Activated CD8-positive, alpha-beta T cell treated with anti-CD3 and anti-CD28 coated beads for 36 hours (primary cell): ENCODE data around the gene VAV2. TPM values are rescaled to one million over a fixed set of nuclear protein-coding genes. Genes with fewer than 3 reads are reported as not detected.

ENCODE experiments used
- ATAC-seq: fragments of 200-7000 bp; cut with Tn5 transposase; one replicate; pipeline ENCODE4 v1.10.0; 2021; ENCODE audit warnings: mild to moderate bottlenecking, moderate library complexity
- CTCF ChIA-PET: fragments of 350-600 bp; sonication (Branson Sonifier 250); formaldehyde crosslinking; loops from one replicate; lab custom pipeline; 2021; ENCODE audit warnings: antibody characterized with exemption; lab: Charles Lee
- POLR2A ChIA-PET: fragments of 350-600 bp; sonication (Branson Sonifier 250); formaldehyde crosslinking; loops from one replicate; lab custom pipeline; 2021; ENCODE audit warnings: antibody characterized with exemption; lab: Charles Lee
- DNase-seq: peaks from one replicate; pipeline ENCODE4 v3.0.0-alpha.2; 2020
- H3K27ac Mint-ChIP-seq: one replicate; pipeline ENCODE4 v1.8.0; 2021; ENCODE audit warnings: mild to moderate bottlenecking, mixed read lengths
- H3K27me3 Mint-ChIP-seq: one replicate; pipeline ENCODE4 v1.8.0; 2021; ENCODE audit warnings: mixed read lengths
- H3K36me3 Mint-ChIP-seq: one replicate; pipeline ENCODE4 v1.8.0; 2021; ENCODE audit warnings: low read depth, mixed read lengths
- H3K4me1 Mint-ChIP-seq: one replicate; pipeline ENCODE4 v1.8.0; 2021; ENCODE audit warnings: low read depth, mixed read lengths
- H3K4me3 Mint-ChIP-seq: one replicate; pipeline ENCODE4 v1.8.0; 2021; ENCODE audit warnings: mild to moderate bottlenecking, moderate library complexity, mixed read lengths
- H3K9me3 Mint-ChIP-seq: one replicate; pipeline ENCODE4 v1.8.0; 2021; ENCODE audit warnings: mixed read lengths
- CTCF ChIP-seq: fragments of 200-600 bp; IDR thresholded peaks from one replicate; pipeline ENCODE4 v1.8.0; 2022; ENCODE audit warnings: antibody characterized with exemption, mild to moderate bottlenecking
- intact Hi-C: fragments of 100-400 bp; cut with micrococcal nuclease; formaldehyde crosslinking; loops from one replicate; pipeline ENCODE4 v1.10.0; 2022
- total RNA-seq, 2 experiments: library from RNA; stranded (reverse); gene quantifications; one replicate each; pipeline ENCODE4 v1.2.3, GENCODE V29; 2021

Gene VAV2
- total RNA-seq, 2 experiments from 2014 or later = 5.1 to 5.4 TPM

GRCh38 chr9:133822430-133823065, 169.6 kb downstream of the VAV2 start:
- Mint-ChIP-seq H3K27me3 (no peaks in the 10 kb centered on the region), H3K4me1 (no peaks in the 10 kb centered on the region), H3K27ac (no peak overlapping the region), H3K36me3 (no peaks in the 10 kb centered on the region), H3K9me3 (no peaks in the 10 kb centered on the region), H3K4me3 (no peak overlapping the region)
- TF ChIP-seq CTCF = no peak
- DNase-seq (no peak), ATAC-seq (no peak)
- intact Hi-C loops = no loop called here
- ChIA-PET POLR2A (no interaction called here), CTCF (no interaction called here)

- no peak for TF ChIP-seq CTCF
- intact Hi-C loops = no loop called here
- DNase-seq = no peak
- H3K27ac Mint-ChIP-seq = no peak overlapping the region
- CTCF ChIA-PET = no interaction called here
- no peaks in the 10 kb centered on the region for H3K27me3 Mint-ChIP-seq
- no peaks in the 10 kb centered on the region for H3K9me3 Mint-ChIP-seq
- H3K36me3 Mint-ChIP-seq = no peaks in the 10 kb centered on the region
- POLR2A ChIA-PET = interaction anchor here (0.6 kb wide), 1 partner anchor 65 kb away, joined by 3 read pairs; no protein-coding TSS in a partner anchor
- no peaks in the 10 kb centered on the region for H3K4me1 Mint-ChIP-seq
- H3K4me3 Mint-ChIP-seq = no peak overlapping the region
- ATAC-seq = no peak
These were observed 170.3 kb downstream of the VAV2 start for GRCh38 chr9:133821601-133822429.

GRCh38 chr9:133819923-133820322, 172.2 kb downstream of the VAV2 start:
- no peaks in the 10 kb centered on the region for H3K9me3 Mint-ChIP-seq
- no peaks in the 10 kb centered on the region for H3K27me3 Mint-ChIP-seq
- H3K27ac Mint-ChIP-seq = no peak overlapping the region
- H3K36me3 Mint-ChIP-seq = no peaks in the 10 kb centered on the region
- ChIA-PET POLR2A (interaction anchor here (0.6 kb wide), 1 partner anchor 9 kb away, joined by 3 read pairs; no protein-coding TSS in a partner anchor), CTCF (no interaction called here)
- no peaks in the 10 kb centered on the region for H3K4me1 Mint-ChIP-seq
- no peak for ATAC-seq
- TF ChIP-seq CTCF = no peak
- no peak overlapping the region for H3K4me3 Mint-ChIP-seq
- no peak for DNase-seq
- intact Hi-C loops = no loop called here

- H3K4me1 Mint-ChIP-seq = no peaks in the 10 kb centered on the region
- H3K27ac Mint-ChIP-seq = no peak overlapping the region
- ATAC-seq (no peak), DNase-seq (no peak)
- intact Hi-C loops = no loop called here
- no peaks in the 10 kb centered on the region for H3K27me3 Mint-ChIP-seq
- ChIA-PET CTCF (interaction anchor here (1.3 kb wide), 1 partner anchor 37 kb away, joined by 3 read pairs; no protein-coding TSS in a partner anchor), POLR2A (no interaction called here)
- H3K9me3 Mint-ChIP-seq = no peaks in the 10 kb centered on the region
- no peak for TF ChIP-seq CTCF
- no peak overlapping the region for H3K4me3 Mint-ChIP-seq
- H3K36me3 Mint-ChIP-seq = no peaks in the 10 kb centered on the region
These were observed 173.7 kb downstream of the VAV2 start for GRCh38 chr9:133818444-133818843.

GRCh38 chr9:133815781-133816180, 176.3 kb downstream of the VAV2 start:
- DNase-seq (no peak), ATAC-seq (no peak)
- no peak overlapping the region for H3K27ac Mint-ChIP-seq
- no peaks in the 10 kb centered on the region for H3K9me3 Mint-ChIP-seq
- no peak overlapping the region for H3K4me3 Mint-ChIP-seq
- TF ChIP-seq CTCF = no peak
- ChIA-PET POLR2A (no interaction called here), CTCF (interaction anchor here (1.3 to 2.1 kb wide), 2 partner anchors 12 to 178 kb away, joined by 4 to 6 read pairs; no protein-coding TSS in a partner anchor)
- H3K27me3 Mint-ChIP-seq = no peaks in the 10 kb centered on the region
- intact Hi-C loops = no loop called here
- H3K36me3 Mint-ChIP-seq = no peaks in the 10 kb centered on the region
- no peaks in the 10 kb centered on the region for H3K4me1 Mint-ChIP-seq
